ENCODE measurements around the gene HIVEP3.

DNA sequence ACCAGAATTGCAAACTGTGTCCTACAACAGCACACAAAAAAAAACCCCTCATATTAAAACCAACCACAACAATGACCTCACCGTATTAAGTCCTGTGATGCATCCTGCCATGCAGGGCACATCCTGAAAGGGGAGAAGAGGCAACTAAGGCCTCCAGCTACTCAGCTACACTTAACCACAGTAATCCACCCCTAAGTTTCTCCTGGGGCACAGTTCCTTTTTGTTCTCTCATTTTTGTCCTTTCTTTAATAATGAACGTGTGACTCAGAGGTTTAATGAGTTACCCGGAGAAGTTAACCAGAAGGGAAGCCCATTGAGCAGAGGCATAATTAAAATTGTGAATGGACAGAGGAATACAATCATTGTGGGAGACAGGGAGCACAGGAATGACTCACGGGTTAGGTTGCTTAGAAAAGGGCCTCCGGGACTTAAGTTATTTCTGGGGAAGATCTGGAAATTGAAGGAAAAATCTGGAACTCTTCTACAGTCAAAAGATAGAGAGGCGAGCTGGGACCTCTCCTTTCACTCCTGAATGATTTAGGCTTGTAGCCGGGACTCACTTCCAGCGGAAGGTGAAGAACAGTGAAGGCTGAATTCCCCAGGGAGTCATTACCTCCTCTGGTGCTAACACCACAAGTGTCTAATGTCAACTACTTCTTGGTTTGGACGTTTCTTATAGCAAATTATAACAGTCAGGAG, 36.9 kb upstream of the HIVEP3 start:
- no peak for TF ChIP-seq MAZ (IDR thresholded peaks at IDR 0.05; ENCODE audit: borderline replicate concordance, low read depth, low read length)
- no peak for TF ChIP-seq MAZ (CRISPR knock-in tag; IDR thresholded peaks at IDR 0.05; ENCODE audit: low read depth)
- TF ChIP-seq DPF2 (CRISPR knock-in tag; IDR thresholded peaks at IDR 0.05; ENCODE audit: borderline replicate concordance, low read depth), result no peak
- TF ChIP-seq ZNF747 (CRISPR knock-in tag; IDR thresholded peaks at IDR 0.05; ENCODE audit: borderline replicate concordance), result no peak
- TF ChIP-seq CHD4 (IDR thresholded peaks at IDR 0.05; ENCODE audit: borderline replicate concordance, low read length), result no peak
- no peak for TF ChIP-seq POLR2A (IDR thresholded peaks at IDR 0.05; ENCODE audit: insufficient read depth in 1 of 2, low read depth in 2 of 2, low read length in 2 of 2)
- no peak for TF ChIP-seq FOXP1 (IDR thresholded peaks at IDR 0.05)
- no peak for TF ChIP-seq FOXP1 (CRISPR knock-in tag; IDR thresholded peaks at IDR 0.05)
- no peak for TF ChIP-seq POLR2AphosphoS5 (IDR thresholded peaks at IDR 0.05; ENCODE audit: low read depth, low read length)
- TF ChIP-seq KDM1A (CRISPR knock-in tag; IDR thresholded peaks at IDR 0.05), result no peak
- no peak for TF ChIP-seq CTCF (CRISPR knock-in tag; IDR thresholded peaks at IDR 0.05)
- no peak for TF ChIP-seq ZNF274 (CRISPR knock-in tag; IDR thresholded peaks at IDR 0.05)

All from HepG2 (cell line).